IMR-90 (cell line): ENCODE data around the gene PTCH1. TPM values are rescaled to one million over a fixed set of nuclear protein-coding genes. Genes with fewer than 3 reads are reported as not detected.

Experiments used
- ATAC-seq: fragments of 200-7000 bp; cut with Tn5 transposase; 2 replicates; pipeline ENCODE4 v1.9.1; 2020; ENCODE audit warnings: low read depth, mild to moderate bottlenecking, moderate library complexity
- BruUV-seq: library from RNA; stranded (reverse); fragments of 400-500 nt; replicated peaks from 2 replicates; lab custom pipeline; 2021; lab: Mats Ljungman, UMichigan
- CTCF ChIA-PET: fragments of 300-600 bp; formaldehyde crosslinking; extraction: SDS; loops from one replicate; lab custom pipeline; 2021; ENCODE audit warnings: antibody characterized with exemption; lab: Yijun Ruan, JAX
- POLR2A ChIA-PET: fragments of 300-600 bp; sonication (Branson Sonifier 250); formaldehyde crosslinking; loops from one replicate; lab custom pipeline; 2022; ENCODE audit warnings: antibody characterized with exemption; ENCODE audit not compliant: unreplicated experiment; lab: Charles Lee
- DNase-seq: peaks from one replicate; pipeline ENCODE4 v3.0.0; 2013
- H2AFZ ChIP-seq: replicated peaks from 2 replicates; pipeline ENCODE3; 2013; ENCODE audit warnings: low read length, mild to moderate bottlenecking; ENCODE audit not compliant: poor library complexity
- H2AK5ac ChIP-seq: 2 replicates; pipeline ENCODE4 v1.6.1; 2013; ENCODE audit warnings: low read depth, low read length, inconsistent platforms
- H2AK9ac ChIP-seq: replicated peaks from 2 replicates; pipeline ENCODE3; 2013; ENCODE audit warnings: mild to moderate bottlenecking, low read depth, low read length, moderate library complexity; ENCODE audit not compliant: poor library complexity
- H2BK120ac ChIP-seq: 2 replicates; pipeline ENCODE4 v1.6.1; 2013; ENCODE audit warnings: low read depth, low read length, inconsistent platforms
- H2BK15ac ChIP-seq: 3 replicates; pipeline ENCODE4 v1.6.1; 2013; ENCODE audit warnings: low read depth, low read length, inconsistent platforms
- H2BK20ac ChIP-seq: 2 replicates; pipeline ENCODE4 v1.6.1; 2013; ENCODE audit warnings: low read depth, mild to moderate bottlenecking, inconsistent platforms, low read length, moderate library complexity
- H2BK5ac ChIP-seq: 2 replicates; pipeline ENCODE4 v1.6.1; 2013; ENCODE audit warnings: mild to moderate bottlenecking, low read depth, low read length, inconsistent platforms; ENCODE audit not compliant: poor library complexity, severe bottlenecking
- H3K14ac ChIP-seq: replicated peaks from 2 replicates; pipeline ENCODE4 v1.6.1; 2013; ENCODE audit warnings: low read depth, low read length, inconsistent platforms
- H3K18ac ChIP-seq: 2 replicates; pipeline ENCODE4 v1.6.1; 2013; ENCODE audit warnings: low read depth, low read length, control low read depth
- H3K23ac ChIP-seq: 2 replicates; pipeline ENCODE4 v1.6.1; 2013; ENCODE audit warnings: low read depth, low read length, inconsistent platforms
- H3K27ac ChIP-seq: 2 replicates; pipeline ENCODE4 v1.5.1; 2013; ENCODE audit warnings: mild to moderate bottlenecking, control low read depth, low read length; ENCODE audit not compliant: insufficient read depth
- H3K27me3 ChIP-seq: 2 replicates; pipeline ENCODE4 v1.6.1; 2013; ENCODE audit warnings: low read length; ENCODE audit not compliant: control insufficient read depth, insufficient read depth
- H3K36me3 ChIP-seq: 2 replicates; pipeline ENCODE4 v1.6.1; 2013; ENCODE audit warnings: low read length, mixed read lengths; ENCODE audit not compliant: control insufficient read depth, insufficient read depth
- H3K4ac ChIP-seq: 2 replicates; pipeline ENCODE4 v1.6.1; 2013; ENCODE audit warnings: low read depth, low read length, inconsistent platforms
- H3K4me1 ChIP-seq: 2 replicates; pipeline ENCODE4 v1.6.1; 2013; ENCODE audit warnings: low read length, mixed read lengths; ENCODE audit not compliant: control insufficient read depth, insufficient read depth
- H3K4me2 ChIP-seq: 2 replicates; pipeline ENCODE4 v1.6.1; 2013; ENCODE audit warnings: low read depth, mild to moderate bottlenecking, control low read depth, low read length, moderate library complexity
- H3K4me3 ChIP-seq: 2 replicates; pipeline ENCODE4 v1.5.1; 2013; ENCODE audit warnings: low read depth, mild to moderate bottlenecking, control low read depth, low read length, moderate library complexity; ENCODE audit not compliant: insufficient read depth
- H3K56ac ChIP-seq: 2 replicates; pipeline ENCODE4 v1.6.1; 2013; ENCODE audit warnings: low read length, inconsistent platforms; ENCODE audit not compliant: insufficient read depth; ENCODE audit errors: extremely low read depth
- H3K79me1 ChIP-seq, 2 experiments: 2 replicates each; pipeline ENCODE4 v1.6.1; 2013; ENCODE audit warnings: low read length in 2 of 2, inconsistent platforms in 1 of 2, low read depth in 1 of 2
- H3K9ac ChIP-seq: 2 replicates; pipeline ENCODE4 v1.6.1; 2013; ENCODE audit warnings: low read depth, low read length, control low read depth
- H3K9me1 ChIP-seq: 2 replicates; pipeline ENCODE4 v1.6.1; 2013; ENCODE audit warnings: low read length, inconsistent platforms; ENCODE audit not compliant: insufficient read depth
- H3K9me3 ChIP-seq: 2 replicates; pipeline ENCODE4 v1.6.1; 2013; ENCODE audit warnings: low read length; ENCODE audit not compliant: control insufficient read depth, insufficient read depth
- H4K20me1 ChIP-seq: 2 replicates; pipeline ENCODE4 v1.6.1; 2013; ENCODE audit warnings: low read length, inconsistent platforms; ENCODE audit not compliant: insufficient read depth
- H4K5ac ChIP-seq: 2 replicates; pipeline ENCODE4 v1.6.1; 2013; ENCODE audit warnings: mild to moderate bottlenecking, low read depth, low read length, control low read depth
- H4K8ac ChIP-seq, 2 experiments: 2 replicates each; pipeline ENCODE4 v1.6.1; 2013; ENCODE audit warnings: low read depth in 2 of 2, low read length in 2 of 2, control low read depth in 1 of 2, inconsistent platforms in 1 of 2
- H4K91ac ChIP-seq: 2 replicates; pipeline ENCODE4 v1.6.1; 2013; ENCODE audit warnings: low read depth, low read length, inconsistent platforms; ENCODE audit not compliant: insufficient read depth
- BHLHE40 ChIP-seq: fragments of 150-350 bp; IDR thresholded peaks from 2 replicates; pipeline ENCODE4 v1.6.1; 2016; ENCODE audit warnings: mild to moderate bottlenecking, low read depth, low read length
- CTCF ChIP-seq: conservative IDR thresholded peaks from 2 replicates; pipeline ENCODE4 v1.5.1; 2012; ENCODE audit warnings: mild to moderate bottlenecking, low read depth, low read length, improper control_type of control experiment
- ELK1 ChIP-seq: fragments of 150-350 bp; IDR thresholded peaks from 2 replicates; pipeline ENCODE4 v1.6.1; 2016; ENCODE audit warnings: low read depth, mild to moderate bottlenecking, low read length, moderate library complexity, borderline replicate concordance
- NFE2L2 ChIP-seq: fragments of 150-350 bp; IDR thresholded peaks from 2 replicates; pipeline ENCODE4 v1.6.1; 2016; ENCODE audit warnings: low read depth, mild to moderate bottlenecking, low read length
- SMC3 ChIP-seq: fragments of 150-350 bp; IDR thresholded peaks from 2 replicates; pipeline ENCODE4 v1.6.1; 2016; ENCODE audit warnings: low read depth, mild to moderate bottlenecking, antibody characterized with exemption, low read length, moderate library complexity
- WGBS, 2 experiments: methylation state at CpG; one replicate each; pipeline versions ENCODE4 v1.1.5 to v1.1.7; 2013; ENCODE audit warnings: missing lambda C conversion rate in 2 of 2; ENCODE audit not compliant: insufficient read length in 1 of 2; ENCODE audit errors: extremely low coverage in 2 of 2; 5-methylcytosine and 5-hydroxymethylcytosine counted together
- dilution Hi-C: fragments of 300-500 bp; cut with HindIII; formaldehyde crosslinking; loops from one replicate; pipeline ENCODE4 v1.14.3; 2018; ENCODE audit warnings: low sequenced_read_pairs; ENCODE audit not compliant: unreplicated experiment
- in situ Hi-C: fragments of 300-500 bp; cut with MboI; formaldehyde crosslinking; loops from 3 replicates; pipeline ENCODE4 v1.14.3; 2019; ENCODE audit warnings: low sequenced_read_pairs, inconsistent platforms, mixed read lengths
- intact Hi-C: fragments of 100-400 bp; cut with micrococcal nuclease; formaldehyde crosslinking; loops from 2 replicates; pipeline ENCODE4 v1.10.0; 2022
- polyA plus RNA-seq, 3 experiments: library from polyadenylated mRNA; depleted of rRNA; stranded (reverse); fragments of >200 nt; gene quantifications; 2 replicates each; pipeline ENCODE4 v1.2.3, GENCODE V29; 2012; ENCODE audit warnings: low replicate concordance in 1 of 3
- total RNA-seq: library from RNA; depleted of rRNA; stranded (reverse); fragments of >200 nt; gene quantifications from 2 replicates; pipeline ENCODE4 v1.2.3, GENCODE V29; 2012

PTCH1 gene
- total and polyA plus RNA-seq, 2 of the 4 experiments (the other 2 are of a cell fraction), result 4.1 to 5.0 TPM

- dilution Hi-C loops, result no loop called here
- no peak for ATAC-seq
- POLR2A ChIA-PET, result no interaction called here
- Histone ChIP-seq H4K8ac (no peak overlapping the region), H3K9me1 (no peaks in the 10 kb centered on the region), H3K23ac (no peak overlapping the region), H2AK9ac (no peak overlapping the region), H3K18ac (no peak overlapping the region), H3K56ac (no peak overlapping the region), H2BK5ac (no peak overlapping the region), H3K27ac (no peak overlapping the region), H3K4me1 (no peaks in the 10 kb centered on the region), H2BK20ac (no peak overlapping the region), H2BK120ac (no peak overlapping the region), H2AK5ac (no peak overlapping the region), H3K27me3 (peaks cover 36% of the 10 kb centered on the region), H3K36me3 (no peaks in the 10 kb centered on the region), H2BK15ac (no peak overlapping the region), H2AFZ (no peak overlapping the region), H4K20me1 (no peaks in the 10 kb centered on the region), H3K79me1 (no peaks in the 10 kb centered on the region), H3K4me3 (no peak overlapping the region), H3K14ac (no peak overlapping the region), H3K9ac (no peak overlapping the region), H4K91ac (no peak overlapping the region), H3K9me3 (peaks cover 4% of the 10 kb centered on the region; the same call in 1 of the 2 replicates), H3K4ac (no peak overlapping the region), H3K4me2 (no peak overlapping the region), H4K5ac (no peak overlapping the region)
- CTCF ChIA-PET, result no interaction called here
- no TSS peak for BruUV-seq
- WGBS, 2 experiments, result no CpG with 5 or more reads among the region's 3 CpGs
- in situ Hi-C loops, result no loop called here
- DNase-seq, result no peak
- intact Hi-C loops, result no loop called here
- no peak for TF ChIP-seq NFE2L2
- no peak for TF ChIP-seq SMC3
- TF ChIP-seq ELK1, result no peak
- TF ChIP-seq BHLHE40, result no peak
- TF ChIP-seq CTCF, result no peak
Observed at GRCh38 chr9:95521699-95522098, 4.9 kb upstream of the PTCH1 start.
